HCT116 (cell line): Measurements from ENCODE around the gene MATCAP1. TPM values are rescaled to one million over a fixed set of nuclear protein-coding genes. Genes with fewer than 3 reads are reported as not detected.
A peak's percentile ranks its signal among the peaks of the same experiment; 100 is the strongest.

Experiments used
- ATAC-seq: fragments of 200-7000 bp; cut with Tn5 transposase; 2 replicates; pipeline ENCODE4 v1.9.1; 2020; ENCODE audit warnings: mild to moderate bottlenecking, moderate library complexity
- BruUV-seq: library from RNA; stranded (reverse); fragments of 400-500 nt; replicated peaks from 2 replicates; lab custom pipeline; 2021; lab: Mats Ljungman, UMichigan
- CTCF ChIA-PET: fragments of 300-600 bp; sonication (Branson Sonifier 250); formaldehyde crosslinking; loops from one replicate; lab custom pipeline; 2021; ENCODE audit warnings: antibody characterized with exemption; lab: Charles Lee
- POLR2A ChIA-PET: fragments of 300-600, 350-600 bp; sonication (Branson Sonifier 250); formaldehyde crosslinking; loops from one replicate; lab custom pipeline; 2021; ENCODE audit warnings: antibody characterized with exemption; lab: Charles Lee
- RAD21 ChIA-PET, 2 experiments: fragments of 300-600 bp; sonication (Branson Sonifier 250); formaldehyde crosslinking; loops; one replicate each; lab custom pipeline; 2023; ENCODE audit warnings: low total read pairs in 2 of 2; ENCODE audit not compliant: uncharacterized antibody in 2 of 2, unreplicated experiment in 2 of 2, low non-redundant PET in 1 of 2; lab: Charles Lee
- DNase-seq: peaks from one replicate; pipeline ENCODE4 v3.0.0-alpha.2; 2010; ENCODE audit warnings: low read depth, low spot score
- H2AFZ ChIP-seq: fragments of 200-600 bp; shearing (Covaris generic), sonication (generic); 2 replicates; pipeline ENCODE4 v1.6.1; 2017; ENCODE audit warnings: low read depth, mixed run types, mixed read lengths, antibody characterized with exemption, low read length; ENCODE audit not compliant: poor library complexity, severe bottlenecking
- H3K27ac ChIP-seq: 2 replicates; pipeline ENCODE4 v1.5.1; 2012; ENCODE audit warnings: low read depth, low read length
- H3K27me3 ChIP-seq: fragments of 200-600 bp; sonication (generic); 2 replicates; pipeline ENCODE4 v1.6.1; 2016; ENCODE audit warnings: mixed run types, low read length, mixed read lengths; ENCODE audit not compliant: insufficient read depth
- H3K36me3 ChIP-seq, 2 experiments: fragments of 200-500 bp in 1 of 2; fragments of 200-600 bp in 1 of 2; sonication (Bioruptor generic) in 1 of 2; sonication (generic) in 1 of 2; 2 replicates each; pipeline versions ENCODE4 v1.5.1 to v1.6.1; 2014 to 2016; ENCODE audit warnings: low read length in 2 of 2, inconsistent platforms in 1 of 2, mixed read lengths in 1 of 2, mixed run types in 1 of 2; ENCODE audit not compliant: insufficient read depth in 2 of 2, control insufficient read depth in 1 of 2
- H3K4me1 ChIP-seq, 2 experiments: fragments of 200-600 bp in 1 of 2; sonication (generic) in 1 of 2; 2 replicates each; pipeline versions ENCODE4 v1.5.1 to v1.6.1; 2012 to 2017; ENCODE audit warnings: low read length in 2 of 2, inconsistent platforms in 1 of 2, mild to moderate bottlenecking in 1 of 2, mixed read lengths in 1 of 2, mixed run types in 1 of 2, moderate library complexity in 1 of 2; ENCODE audit not compliant: insufficient read depth in 2 of 2, control insufficient read depth in 1 of 2
- H3K4me2 ChIP-seq: fragments of 200-600 bp; sonication (generic); 2 replicates; pipeline ENCODE4 v1.6.1; 2017; ENCODE audit warnings: mixed run types, low read length, mixed read lengths
- H3K4me3 ChIP-seq, 2 experiments: fragments of 200-600 bp in 1 of 2; sonication (generic) in 1 of 2; replicated peaks in 1 of 2; 2 replicates each; pipeline ENCODE4 v1.5.1; 2011 to 2016; ENCODE audit warnings: low read length in 2 of 2, control low read depth in 1 of 2, low read depth in 1 of 2, mild to moderate bottlenecking in 1 of 2, mixed read lengths in 1 of 2, mixed run types in 1 of 2
- H3K79me2 ChIP-seq: fragments of 200-600 bp; sonication (generic); 2 replicates; pipeline ENCODE4 v1.6.1; 2017; ENCODE audit warnings: mild to moderate bottlenecking, mixed run types, low read length, moderate library complexity, mixed read lengths; ENCODE audit not compliant: insufficient read depth
- H3K9ac ChIP-seq: fragments of 200-600 bp; sonication (generic); 2 replicates; pipeline ENCODE4 v1.6.1; 2016; ENCODE audit warnings: low read length, mixed read lengths
- H3K9me2 ChIP-seq: fragments of 200-600 bp; sonication (generic), shearing (Covaris generic); 2 replicates; pipeline ENCODE4 v1.6.1; 2017; ENCODE audit warnings: mixed run types, mild to moderate bottlenecking, moderate library complexity; ENCODE audit not compliant: insufficient read depth
- H3K9me3 ChIP-seq, 2 experiments: fragments of 200-500 bp in 1 of 2; fragments of 200-600 bp in 1 of 2; sonication (Bioruptor generic) in 1 of 2; sonication (generic) in 1 of 2; 2 replicates each; pipeline ENCODE4 v1.6.1; 2014 to 2017; ENCODE audit warnings: low read length in 2 of 2, mixed read lengths in 2 of 2, inconsistent platforms in 1 of 2, low read depth in 1 of 2, mild to moderate bottlenecking in 1 of 2, mixed run types in 1 of 2, moderate library complexity in 1 of 2; ENCODE audit not compliant: control insufficient read depth in 1 of 2, insufficient read depth in 1 of 2
- H4K20me1 ChIP-seq: fragments of 200-600 bp; sonication (generic), shearing (Covaris generic); 2 replicates; pipeline ENCODE4 v1.6.1; 2017; ENCODE audit warnings: mixed run types, mild to moderate bottlenecking, moderate library complexity; ENCODE audit not compliant: insufficient read depth
- CEBPB ChIP-seq: IDR thresholded peaks from 2 replicates; pipeline ENCODE4 v1.6.1; 2012; ENCODE audit warnings: low read depth
- CTCF ChIP-seq, 3 experiments: fragments of 200-600 bp in 1 of 3; sonication (generic) in 1 of 3; IDR thresholded peaks in 2 of 3; conservative IDR thresholded peaks in 1 of 3; 2 replicates each; pipeline ENCODE4 v1.5.1; 2012 to 2017; ENCODE audit warnings: low read depth in 2 of 3, low read length in 2 of 3, antibody characterized with exemption in 1 of 3, borderline replicate concordance in 1 of 3, control low read depth in 1 of 3, mild to moderate bottlenecking in 1 of 3, mixed read lengths in 1 of 3, mixed run types in 1 of 3, moderate library complexity in 1 of 3; ENCODE audit not compliant: insufficient read depth in 1 of 3
- EGR1 ChIP-seq: IDR thresholded peaks from 2 replicates; pipeline ENCODE4 v1.6.1; 2012; ENCODE audit warnings: low read depth
- ELF1 ChIP-seq: IDR thresholded peaks from 2 replicates; pipeline ENCODE4 v1.6.1; 2012; ENCODE audit warnings: low read depth, borderline replicate concordance
- EZH2 ChIP-seq: fragments of 200-600 bp; sonication (generic); IDR thresholded peaks from 2 replicates; pipeline ENCODE4 v1.6.1; 2017; ENCODE audit warnings: antibody characterized with exemption, mixed run types
- EZH2phosphoT487 ChIP-seq: fragments of 200-600 bp; IDR thresholded peaks from 2 replicates; pipeline ENCODE4 v1.6.1; 2018; ENCODE audit warnings: antibody characterized with exemption, borderline replicate concordance
- FOSL1 ChIP-seq: IDR thresholded peaks from 2 replicates; pipeline ENCODE4 v1.6.1; 2012; ENCODE audit warnings: low read depth
- MAX ChIP-seq: IDR thresholded peaks from 2 replicates; pipeline ENCODE4 v1.6.1; 2012
- REST ChIP-seq: IDR thresholded peaks from 2 replicates; pipeline ENCODE4 v1.6.1; 2012; ENCODE audit warnings: low read depth
- SIN3A ChIP-seq: IDR thresholded peaks from 2 replicates; pipeline ENCODE4 v1.6.1; 2012; ENCODE audit warnings: low read depth
- TCF7L2 ChIP-seq: IDR thresholded peaks from 2 replicates; pipeline ENCODE4 v1.7.0; 2011; ENCODE audit warnings: borderline replicate concordance, inconsistent platforms; ENCODE audit not compliant: insufficient read depth, insufficient read length; ENCODE audit errors: extremely low read depth
- ZFX ChIP-seq: fragments of 450-650 bp; IDR thresholded peaks from 2 replicates; pipeline ENCODE4 v1.6.1; 2017
- ZNF274 ChIP-seq: fragments of 200-500 bp; sonication (Bioruptor generic); IDR thresholded peaks from 2 replicates; pipeline ENCODE4 v1.6.1; 2014; ENCODE audit warnings: mild to moderate bottlenecking, low read depth, low read length, inconsistent platforms
- intact Hi-C: fragments of 100-400 bp; cut with micrococcal nuclease; formaldehyde crosslinking; loops from 2 replicates; pipeline ENCODE4 v1.10.0; 2022
- total RNA-seq: library from RNA; stranded (reverse); gene quantifications from one replicate; pipeline ENCODE4 v1.2.1, GENCODE V29; 2021; ENCODE audit not compliant: unreplicated experiment
- TF ChIP-seq, protein P1 (sequence below): IDR thresholded peaks from 2 replicates; pipeline ENCODE4 v1.6.1; 2012

MATCAP1 gene
- total RNA-seq, 1 experiment from 2014 or later, result 38.7 TPM

DNA sequence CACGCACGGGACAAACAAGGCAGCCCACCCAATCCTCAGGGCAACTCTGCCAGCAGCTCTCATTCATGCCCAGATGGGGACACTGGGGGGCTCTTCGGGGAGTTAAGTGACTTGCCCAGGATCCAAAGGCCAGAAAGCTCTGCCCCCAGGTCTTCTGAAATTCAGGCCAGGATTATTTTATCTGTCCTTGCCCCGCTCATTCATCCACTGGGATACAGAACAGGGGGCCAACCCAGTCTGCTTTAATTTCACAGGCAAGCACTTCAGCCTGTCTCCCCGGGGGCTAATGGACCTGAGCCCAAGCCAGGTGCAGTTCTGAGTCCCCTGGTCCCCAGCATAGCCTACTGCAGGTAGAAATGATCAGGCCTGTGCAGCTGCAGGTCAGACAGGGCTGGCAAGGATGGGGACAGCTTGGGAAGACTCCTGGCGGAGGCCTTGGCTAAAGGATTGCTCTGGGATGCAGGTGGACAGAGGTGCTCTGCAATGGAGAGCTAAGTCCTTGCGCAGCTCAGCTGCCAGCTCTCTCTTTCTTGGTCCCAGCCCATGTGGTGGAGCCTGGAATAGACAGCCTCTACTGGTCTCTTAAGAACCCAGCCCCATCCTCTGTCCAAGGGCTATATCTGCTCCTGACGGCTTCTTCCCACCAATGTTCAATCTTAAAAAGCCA lies 32.2 kb downstream of the MATCAP1 start:
- ChIA-PET CTCF (interaction anchor here (0.8 to 5.8 kb wide), 5 partner anchors 8 to 197 kb away, joined by 3 to 79 read pairs (median 3); partner anchors contain the start of genes CES3, FBXL8 and TRADD), POLR2A (no interaction called here), RAD21 (no interaction called here)
- Histone ChIP-seq H3K4me1 (peaks cover 3 to 29% of the 10 kb centered on the region in 2 experiments; a peak in 3 of 4 replicates), H3K9me2 (no peaks in the 10 kb centered on the region), H4K20me1 (no peaks in the 10 kb centered on the region), H3K36me3 (peaks cover 7 to 14% of the 10 kb centered on the region in 2 experiments; a peak in 3 of 4 replicates), H3K4me3 (peak overlapping the region in 1 of 2 experiments; percentile 61; a peak in 3 of 4 replicates), H2AFZ (no peak overlapping the region), H3K27me3 (no peaks in the 10 kb centered on the region), H3K9ac (peak overlapping the region; percentile 67), H3K4me2 (peak overlapping the region; percentile 83), H3K79me2 (no peaks in the 10 kb centered on the region), H3K9me3 (no peaks in the 10 kb centered on the region), H3K27ac (peak overlapping the region; percentile 66)
- BruUV-seq, result no TSS peak
- no peak for ATAC-seq
- TF ChIP-seq REST (no peak), MAX (no peak), TCF7L2 (no peak), EGR1 (no peak), EZH2 (no peak), EZH2phosphoT487 (no peak), SIN3A (no peak), FOSL1 (no peak), CTCF (IDR thresholded peaks at IDR 0.05 in 2 of 3, conservative IDR thresholded peaks at IDR 0.05 in 1 of 3; ENCODE audit: borderline replicate concordance in 1 of 3, insufficient read depth in 1 of 3, low read depth in 2 of 3, low read length in 2 of 3) (no peak), ZFX (no peak), CEBPB (no peak), ZNF274 (no peak), ELF1 (no peak)
- TF ChIP-seq, protein P1, sequence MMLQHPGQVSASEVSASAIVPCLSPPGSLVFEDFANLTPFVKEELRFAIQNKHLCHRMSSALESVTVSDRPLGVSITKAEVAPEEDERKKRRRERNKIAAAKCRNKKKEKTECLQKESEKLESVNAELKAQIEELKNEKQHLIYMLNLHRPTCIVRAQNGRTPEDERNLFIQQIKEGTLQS, result no peak
- DNase-seq, result no peak
- intact Hi-C loops, result no loop called here
